ENCODE results near the gene ATP1B4.

Gene ATP1B4

DNA sequence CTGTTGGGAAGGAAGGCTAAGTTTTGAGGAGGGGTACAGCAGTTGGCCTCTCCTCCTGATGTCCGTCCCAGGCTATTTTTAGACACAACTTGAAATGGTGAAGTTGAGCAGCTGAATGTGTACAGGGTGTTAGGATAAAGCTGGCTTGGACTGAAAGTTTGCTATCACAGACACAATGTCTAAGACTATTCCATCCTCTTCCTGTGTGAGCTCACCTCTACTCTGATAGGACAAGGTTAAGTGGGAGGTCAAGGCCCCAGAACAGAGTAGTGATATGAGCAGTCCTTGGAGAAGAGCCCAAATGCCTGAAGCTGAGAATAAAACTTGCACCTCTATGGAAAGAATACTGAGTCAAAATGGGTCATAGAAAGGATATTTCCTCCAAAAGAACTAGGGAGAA, 4.1 kb downstream of the ATP1B4 start:
- no peaks in the 10 kb centered on the region for H3K36me3 ChIP-seq (ENCODE audit: control insufficient read depth, low read length)
- H4K20me1 ChIP-seq (ENCODE audit: control insufficient read depth, insufficient read depth, low read depth, low read length), result no peaks in the 10 kb centered on the region
- H3K27me3 ChIP-seq (ENCODE audit: control insufficient read depth, low read length), result no peaks in the 10 kb centered on the region
- no peaks in the 10 kb centered on the region for H3K9me3 ChIP-seq (ENCODE audit: control insufficient read depth, insufficient read depth, low read length)
- H3K4me3 ChIP-seq (ENCODE audit: low read length), result no peak overlapping the region
- H3F3A ChIP-seq (ENCODE audit: control insufficient read depth, insufficient read depth), result no peaks in the 10 kb centered on the region
- no peaks in the 10 kb centered on the region for H3K79me2 ChIP-seq (ENCODE audit: control insufficient read depth, low read length)
- TF ChIP-seq EZH2phosphoT487 (IDR thresholded peaks at IDR 0.05; ENCODE audit: borderline replicate concordance, low read length), result no peak
- TF ChIP-seq, protein P1, sequence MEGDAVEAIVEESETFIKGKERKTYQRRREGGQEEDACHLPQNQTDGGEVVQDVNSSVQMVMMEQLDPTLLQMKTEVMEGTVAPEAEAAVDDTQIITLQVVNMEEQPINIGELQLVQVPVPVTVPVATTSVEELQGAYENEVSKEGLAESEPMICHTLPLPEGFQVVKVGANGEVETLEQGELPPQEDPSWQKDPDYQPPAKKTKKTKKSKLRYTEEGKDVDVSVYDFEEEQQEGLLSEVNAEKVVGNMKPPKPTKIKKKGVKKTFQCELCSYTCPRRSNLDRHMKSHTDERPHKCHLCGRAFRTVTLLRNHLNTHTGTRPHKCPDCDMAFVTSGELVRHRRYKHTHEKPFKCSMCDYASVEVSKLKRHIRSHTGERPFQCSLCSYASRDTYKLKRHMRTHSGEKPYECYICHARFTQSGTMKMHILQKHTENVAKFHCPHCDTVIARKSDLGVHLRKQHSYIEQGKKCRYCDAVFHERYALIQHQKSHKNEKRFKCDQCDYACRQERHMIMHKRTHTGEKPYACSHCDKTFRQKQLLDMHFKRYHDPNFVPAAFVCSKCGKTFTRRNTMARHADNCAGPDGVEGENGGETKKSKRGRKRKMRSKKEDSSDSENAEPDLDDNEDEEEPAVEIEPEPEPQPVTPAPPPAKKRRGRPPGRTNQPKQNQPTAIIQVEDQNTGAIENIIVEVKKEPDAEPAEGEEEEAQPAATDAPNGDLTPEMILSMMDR (IDR thresholded peaks at IDR 0.05; ENCODE audit: low read depth, low read length, poor library complexity, severe bottlenecking), result no peak
- no peak overlapping the region for H3K27ac ChIP-seq (ENCODE audit: low read depth, low read length)
- H3K9me2 ChIP-seq (replicated peaks; ENCODE audit: control insufficient read depth, low read length), result no peaks in the 10 kb centered on the region
- no peaks in the 10 kb centered on the region for H3K4me1 ChIP-seq (ENCODE audit: control insufficient read depth, low read length)
- no peak overlapping the region for H3K4me2 ChIP-seq (ENCODE audit: low read length)

GRCh38 chrX:120366794-120367193, 4.9 kb downstream of the ATP1B4 start:
- Histone ChIP-seq H3F3A (ENCODE audit: control insufficient read depth, insufficient read depth) (no peaks in the 10 kb centered on the region), H3K27me3 (ENCODE audit: control insufficient read depth, low read length) (no peaks in the 10 kb centered on the region), H3K9me2 (replicated peaks; ENCODE audit: control insufficient read depth, low read length) (no peaks in the 10 kb centered on the region), H4K20me1 (ENCODE audit: control insufficient read depth, insufficient read depth, low read depth, low read length) (no peaks in the 10 kb centered on the region), H3K79me2 (ENCODE audit: control insufficient read depth, low read length) (no peaks in the 10 kb centered on the region), H3K4me2 (ENCODE audit: low read length) (no peak overlapping the region), H3K4me1 (ENCODE audit: control insufficient read depth, low read length) (no peaks in the 10 kb centered on the region), H3K36me3 (ENCODE audit: control insufficient read depth, low read length) (no peaks in the 10 kb centered on the region), H3K27ac (ENCODE audit: low read depth, low read length) (no peak overlapping the region), H3K4me3 (ENCODE audit: low read length) (no peak overlapping the region), H3K9me3 (ENCODE audit: control insufficient read depth, insufficient read depth, low read length) (no peaks in the 10 kb centered on the region)
- TF ChIP-seq EZH2phosphoT487 (IDR thresholded peaks at IDR 0.05; ENCODE audit: borderline replicate concordance, low read length), result no peak
- TF ChIP-seq, protein P1 (IDR thresholded peaks at IDR 0.05; ENCODE audit: low read depth, low read length, poor library complexity, severe bottlenecking), result no peak

DNA sequence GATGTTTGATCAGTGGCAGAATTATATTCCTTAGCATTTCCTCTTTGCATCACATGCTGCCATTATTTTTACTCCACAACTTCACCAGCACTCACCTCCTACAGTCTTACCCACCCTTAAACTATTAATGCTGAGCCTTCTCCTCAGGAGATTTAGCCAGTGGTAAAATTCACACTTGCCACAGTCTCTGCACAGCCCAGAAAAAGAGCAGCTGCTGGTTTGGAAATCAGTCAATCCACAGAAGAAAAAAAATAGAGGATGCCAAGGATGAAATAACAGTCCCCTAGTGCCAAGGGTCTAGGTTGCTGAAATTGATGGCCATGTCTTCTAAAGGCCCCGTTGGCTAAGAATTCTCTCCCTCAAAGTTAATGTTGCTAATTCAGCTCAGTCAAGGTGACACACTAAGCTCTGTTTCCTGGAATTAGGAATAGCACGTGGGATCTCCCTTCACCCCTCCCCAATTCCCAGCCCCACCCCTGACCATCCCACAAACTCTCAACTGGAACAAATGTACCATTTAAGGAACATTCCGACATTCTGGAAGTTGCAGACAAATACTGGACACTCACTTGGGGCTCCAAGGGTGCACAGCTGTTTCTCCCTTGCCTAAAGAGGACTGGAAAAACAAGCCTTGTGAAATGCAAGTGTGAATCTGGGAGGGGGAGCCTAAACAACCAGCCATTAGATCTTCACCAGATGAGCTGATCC, 5.7 kb downstream of the ATP1B4 start:
- Histone ChIP-seq H3K9me2 (replicated peaks; ENCODE audit: control insufficient read depth, low read length) (no peaks in the 10 kb centered on the region), H3K36me3 (ENCODE audit: control insufficient read depth, low read length) (no peaks in the 10 kb centered on the region), H3K4me2 (ENCODE audit: low read length) (no peak overlapping the region), H3K27me3 (ENCODE audit: control insufficient read depth, low read length) (no peaks in the 10 kb centered on the region), H3K27ac (ENCODE audit: low read depth, low read length) (no peak overlapping the region), H3K9me3 (ENCODE audit: control insufficient read depth, insufficient read depth, low read length) (no peaks in the 10 kb centered on the region), H4K20me1 (ENCODE audit: control insufficient read depth, insufficient read depth, low read depth, low read length) (no peaks in the 10 kb centered on the region), H3K4me3 (ENCODE audit: low read length) (no peak overlapping the region), H3K4me1 (ENCODE audit: control insufficient read depth, low read length) (no peaks in the 10 kb centered on the region), H3F3A (ENCODE audit: control insufficient read depth, insufficient read depth) (no peaks in the 10 kb centered on the region), H3K79me2 (ENCODE audit: control insufficient read depth, low read length) (no peaks in the 10 kb centered on the region)
- TF ChIP-seq, protein P1 (IDR thresholded peaks at IDR 0.05; ENCODE audit: low read depth, low read length, poor library complexity, severe bottlenecking), result no peak
- no peak for TF ChIP-seq EZH2phosphoT487 (IDR thresholded peaks at IDR 0.05; ENCODE audit: borderline replicate concordance, low read length)

All from DOHH2 (cell line).